GM18499 (cell line): Measurements from ENCODE around the gene CXCR6.

Experiments used
- ATAC-seq: cut with Tn5 transposase; IDR thresholded peaks from one replicate; pipeline ENCODE4 v1.9.1; 2021; ENCODE audit warnings: moderate number of reproducible peaks; ENCODE audit not compliant: insufficient read depth, unreplicated experiment

Gene CXCR6

GRCh38 chr3:45966371-45966791, 23.1 kb downstream of the CXCR6 start:
- no peak for ATAC-seq

GRCh38 chr3:45966950-45967640, 23.8 kb downstream of the CXCR6 start:
- ATAC-seq, result no peak

- no peak for ATAC-seq
Observed at GRCh38 chr3:45967724-45968123, 24.5 kb downstream of the CXCR6 start.

- ATAC-seq, result no peak
Observed at GRCh38 chr3:45968149-45968548, 24.9 kb downstream of the CXCR6 start.

- ATAC-seq, result no peak
Observed at GRCh38 chr3:45968706-45969105, 25.4 kb downstream of the CXCR6 start.

GRCh38 chr3:45969116-45969515, 25.9 kb downstream of the CXCR6 start:
- ATAC-seq, result no peak

- ATAC-seq, result no peak
Observed at GRCh38 chr3:45969953-45970352, 26.7 kb downstream of the CXCR6 start.

GRCh38 chr3:45972534-45973402, 29.5 kb downstream of the CXCR6 start:
- ATAC-seq, result no peak

- no peak for ATAC-seq
Observed at GRCh38 chr3:45974686-45975085, 31.4 kb downstream of the CXCR6 start.

GRCh38 chr3:45975686-45976085, 32.4 kb downstream of the CXCR6 start:
- no peak for ATAC-seq

- no peak for ATAC-seq
Observed at GRCh38 chr3:45976191-45977091, 33.2 kb downstream of the CXCR6 start.

GRCh38 chr3:45978006-45978761, 34.9 kb downstream of the CXCR6 start:
- ATAC-seq, result no peak

- no peak for ATAC-seq
Observed at GRCh38 chr3:45979378-45979777, 36.1 kb downstream of the CXCR6 start.

GRCh38 chr3:45980229-45980813, 37.1 kb downstream of the CXCR6 start:
- ATAC-seq, result no peak

GRCh38 chr3:45980819-45981218, 37.6 kb downstream of the CXCR6 start:
- ATAC-seq, result no peak

- no peak for ATAC-seq
Observed at GRCh38 chr3:45981346-45982074, 38.2 kb downstream of the CXCR6 start.

- ATAC-seq, result no peak
Observed at GRCh38 chr3:45983770-45984169, 40.5 kb downstream of the CXCR6 start.

GRCh38 chr3:45984331-45985312, 41.4 kb downstream of the CXCR6 start:
- ATAC-seq, result no peak
